Measurements from ENCODE around the gene SLC22A25.
"Not testable (repeated sequence)": the region's sequence is repeated elsewhere in the genome, so short reads cannot be mapped to it uniquely, and the experiment has no call there.

The SLC22A25 gene

GRCh38 chr11:63243533-63243932 is at the start of gene SLC22A25:
Gene SLC22A25, minus strand, starts transcription at chr11:63243599. Its CDS starts 13,947 bp downstream, at chr11:63229652.
- DNase-seq (ENCODE audit: insufficient read length, low spot score), result no peak
- no peak for FAIRE-seq

- DNase-seq (ENCODE audit: insufficient read length, low spot score) (no peak), FAIRE-seq (no peak)
These were observed 46.9 kb upstream of the SLC22A25 start for GRCh38 chr11:63290285-63290684.

GRCh38 chr11:63289658-63290057 is 46.3 kb upstream of the SLC22A25 start:
- FAIRE-seq, result no peak

GRCh38 chr11:63282579-63282978 is 39.2 kb upstream of the SLC22A25 start:
- FAIRE-seq (no peak), DNase-seq (ENCODE audit: insufficient read length, low spot score) (no peak)

More at GRCh38 chr11:63289658-63290057, 46.3 kb upstream of the SLC22A25 start:
- DNase-seq (ENCODE audit: insufficient read length, low spot score), result no peak

GRCh38 chr11:63280920-63281319 is 37.5 kb upstream of the SLC22A25 start:
- FAIRE-seq (no peak), DNase-seq (ENCODE audit: insufficient read length, low spot score) (no peak)

- FAIRE-seq, result no peak
- DNase-seq (ENCODE audit: insufficient read length, low spot score), result no peak
These were observed 34.0 kb upstream of the SLC22A25 start for GRCh38 chr11:63277345-63277943.

GRCh38 chr11:63274776-63275175 is 31.4 kb upstream of the SLC22A25 start:
- no peak for FAIRE-seq
- DNase-seq (ENCODE audit: insufficient read length, low spot score), result no peak

- no peak for DNase-seq (ENCODE audit: insufficient read length, low spot score)
- FAIRE-seq, result no peak
These were observed 30.3 kb upstream of the SLC22A25 start for GRCh38 chr11:63273685-63274084.

- FAIRE-seq (no peak), DNase-seq (ENCODE audit: insufficient read length, low spot score) (no peak)
These were observed 19.1 kb upstream of the SLC22A25 start for GRCh38 chr11:63262547-63262946.

GRCh38 chr11:63251312-63251711 is 7.9 kb upstream of the SLC22A25 start:
- no peak for FAIRE-seq
- DNase-seq (ENCODE audit: insufficient read length, low spot score), result no peak

GRCh38 chr11:63250162-63251050 is 7.0 kb upstream of the SLC22A25 start:
- no peak for DNase-seq (ENCODE audit: insufficient read length, low spot score)
- no peak for FAIRE-seq

- DNase-seq (ENCODE audit: insufficient read length, low spot score), result no peak
- no peak for FAIRE-seq
These were observed 5.6 kb upstream of the SLC22A25 start for GRCh38 chr11:63248966-63249365.

- not testable (repeated sequence) for DNase-seq (ENCODE audit: insufficient read length, low spot score); FAIRE-seq
These were observed 4.0 kb upstream of the SLC22A25 start for GRCh38 chr11:63247237-63248002.

GRCh38 chr11:63246045-63246444 is 2.6 kb upstream of the SLC22A25 start:
- FAIRE-seq, result no peak
- no peak for DNase-seq (ENCODE audit: insufficient read length, low spot score)

- DNase-seq (ENCODE audit: insufficient read length, low spot score), result no peak
- no peak for FAIRE-seq
These were observed 1.5 kb upstream of the SLC22A25 start for GRCh38 chr11:63244862-63245261.

- DNase-seq (ENCODE audit: insufficient read length, low spot score) (no peak), FAIRE-seq (no peak)
These were observed 1.2 kb downstream of the SLC22A25 start for GRCh38 chr11:63242089-63242781.

- FAIRE-seq (no peak), DNase-seq (ENCODE audit: insufficient read length, low spot score) (no peak)
These were observed 2.5 kb downstream of the SLC22A25 start for GRCh38 chr11:63240791-63241379.

- FAIRE-seq (no peak), DNase-seq (ENCODE audit: insufficient read length, low spot score) (no peak)
These were observed 3.3 kb downstream of the SLC22A25 start for GRCh38 chr11:63240098-63240497.

- no peak for FAIRE-seq
- no peak for DNase-seq (ENCODE audit: insufficient read length, low spot score)
These were observed 4.1 kb downstream of the SLC22A25 start for GRCh38 chr11:63239254-63239653.

GRCh38 chr11:63237413-63237812 is 6.0 kb downstream of the SLC22A25 start:
- no peak for DNase-seq (ENCODE audit: insufficient read length, low spot score)
- FAIRE-seq, result no peak

Data from GM19239 (cell line).